GM12891 (cell line): ENCODE results near the gene NMD3.

Experiments used
- POLR2A ChIP-seq: IDR thresholded peaks from 2 replicates; pipeline ENCODE4 v1.6.1; 2011; ENCODE audit warnings: low read depth, low read length, control low read depth
- POLR2AphosphoS5 ChIP-seq: IDR thresholded peaks from 2 replicates; pipeline ENCODE4 v1.6.1; 2011; ENCODE audit warnings: low read depth, low read length, control low read depth
- SPI1 ChIP-seq: IDR thresholded peaks from 2 replicates; pipeline ENCODE4 v1.6.1; 2011; ENCODE audit warnings: low read depth, low read length, control low read depth

GRCh38 chr3:161171639-161172552, 49.2 kb upstream of the NMD3 start:
- TF ChIP-seq POLR2A (no peak), POLR2AphosphoS5 (no peak), SPI1 (no peak)
